ENCODE results near the gene IGFBP6.

IGFBP6 gene

DNA sequence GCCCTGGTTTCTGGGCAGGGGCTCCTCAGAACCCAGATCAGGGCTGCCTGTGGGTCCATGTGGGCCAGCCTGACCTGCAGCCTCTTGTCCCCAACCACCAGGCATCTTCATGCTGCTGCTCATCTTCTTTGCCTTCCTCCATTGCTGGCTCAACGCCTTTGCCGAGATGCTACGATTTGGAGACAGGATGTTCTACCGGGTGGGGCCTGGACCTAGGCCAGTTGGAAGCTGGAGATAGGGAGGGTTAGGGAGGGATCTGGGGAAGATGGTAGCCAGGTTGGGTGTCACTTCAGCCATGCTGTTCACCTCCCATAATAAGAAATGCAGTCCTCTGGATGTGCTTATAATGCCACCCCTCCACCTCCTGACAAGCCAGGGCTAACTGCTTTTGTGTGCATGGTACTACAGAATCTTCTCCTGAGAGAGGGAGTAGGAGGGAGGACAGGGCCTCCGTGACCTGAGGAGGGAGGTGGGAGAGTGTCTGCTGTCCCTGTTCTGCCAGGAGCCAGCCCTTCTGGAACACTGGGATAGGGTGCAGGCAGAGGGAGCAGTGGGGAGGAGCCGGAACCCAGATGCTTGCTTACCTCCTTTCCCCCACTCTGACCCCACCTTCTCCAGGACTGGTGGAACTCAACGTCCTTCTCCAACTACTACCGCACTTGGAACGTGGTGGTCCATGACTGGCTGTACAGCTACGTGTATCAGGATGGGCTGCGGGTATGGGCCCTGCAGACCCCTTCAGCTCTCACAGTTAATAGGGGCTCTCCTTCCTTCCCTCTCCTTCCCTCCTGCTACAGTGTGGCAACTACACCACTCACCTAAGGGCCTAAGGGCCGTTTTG, 23.4 kb downstream of the IGFBP6 start:
- no peaks in the 10 kb centered on the region for H3K36me3 Mint-ChIP-seq
- H3K9me3 Mint-ChIP-seq, result no peaks in the 10 kb centered on the region
- no peaks in the 10 kb centered on the region for H3K4me1 Mint-ChIP-seq
- H3K27ac Mint-ChIP-seq, result no peak overlapping the region
- peaks cover 7% of the 10 kb centered on the region for H3K27me3 Mint-ChIP-seq
- CTCF ChIA-PET, result interaction anchor here (0.7 to 1.1 kb wide), 2 partner anchors 23 to 65 kb away, joined by 3 read pairs; partner anchors contain the start of gene IGFBP6
- DNase-seq, result no peak
- H3K4me3 Mint-ChIP-seq, result no peak overlapping the region

DNA sequence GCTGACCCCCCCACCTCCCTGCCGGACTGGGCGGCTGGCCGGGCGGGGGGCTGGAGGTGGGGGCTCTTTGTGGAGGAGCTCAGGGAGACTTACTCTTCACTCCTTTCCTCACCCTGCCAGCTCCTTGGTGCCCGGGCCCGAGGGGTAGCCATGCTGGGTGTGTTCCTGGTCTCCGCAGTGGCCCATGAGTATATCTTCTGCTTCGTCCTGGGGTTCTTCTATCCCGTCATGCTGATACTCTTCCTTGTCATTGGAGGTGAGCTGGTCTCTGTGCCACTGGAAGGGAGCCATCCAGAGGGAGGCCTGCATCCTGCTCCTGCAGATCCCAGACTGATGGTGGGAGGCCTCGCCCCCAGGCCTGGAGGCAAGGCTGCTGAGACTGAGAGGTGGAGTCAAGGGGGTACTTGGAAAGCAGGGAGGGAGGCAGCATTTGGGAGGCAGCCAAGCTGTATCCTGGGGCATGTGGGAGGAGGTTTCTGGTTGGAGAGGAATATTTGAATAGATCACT, 25.5 kb downstream of the IGFBP6 start:
- Mint-ChIP-seq H3K27me3 (peaks cover 13% of the 10 kb centered on the region), H3K36me3 (no peaks in the 10 kb centered on the region), H3K4me1 (no peaks in the 10 kb centered on the region), H3K4me3 (no peak overlapping the region), H3K9me3 (no peaks in the 10 kb centered on the region), H3K27ac (no peak overlapping the region)
- CTCF ChIA-PET, result no interaction called here
- DNase-seq, result no peak

DNA sequence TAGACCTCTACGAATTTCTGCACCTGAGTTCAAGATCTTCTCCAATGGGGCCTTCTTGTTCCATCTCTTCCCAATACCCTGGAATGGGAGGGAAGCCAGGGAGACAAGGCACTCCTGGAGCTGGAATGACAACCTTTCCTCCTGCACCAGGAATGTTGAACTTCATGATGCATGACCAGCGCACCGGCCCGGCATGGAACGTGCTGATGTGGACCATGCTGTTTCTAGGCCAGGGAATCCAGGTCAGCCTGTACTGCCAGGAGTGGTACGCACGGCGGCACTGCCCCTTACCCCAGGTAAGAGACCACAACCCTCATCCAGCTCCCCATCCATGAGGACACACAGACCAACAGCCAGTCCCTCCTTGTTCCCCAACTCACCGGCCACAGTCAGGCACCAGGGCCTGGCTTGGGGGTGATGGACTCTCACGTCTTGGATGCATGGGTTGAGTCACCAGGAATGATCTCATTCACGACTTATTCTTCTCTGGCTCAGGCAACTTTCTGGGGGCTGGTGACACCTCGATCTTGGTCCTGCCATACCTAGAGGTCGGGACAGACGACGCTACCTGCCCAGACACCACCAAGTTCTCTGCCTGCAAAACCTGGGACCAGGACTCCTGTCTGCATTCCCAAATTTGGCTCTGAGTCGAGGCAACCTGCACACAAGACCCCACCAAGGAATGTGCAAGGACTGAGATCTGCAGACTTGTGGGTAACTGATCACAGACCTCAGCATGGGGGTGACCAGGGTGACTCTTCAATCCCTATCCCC, 26.3 kb downstream of the IGFBP6 start:
- peaks cover 17% of the 10 kb centered on the region for H3K27me3 Mint-ChIP-seq
- no peak for DNase-seq
- no peak overlapping the region for H3K27ac Mint-ChIP-seq
- no peaks in the 10 kb centered on the region for H3K4me1 Mint-ChIP-seq
- H3K9me3 Mint-ChIP-seq, result no peaks in the 10 kb centered on the region
- CTCF ChIA-PET, result no interaction called here
- no peaks in the 10 kb centered on the region for H3K36me3 Mint-ChIP-seq
- no peak overlapping the region for H3K4me3 Mint-ChIP-seq

DNA sequence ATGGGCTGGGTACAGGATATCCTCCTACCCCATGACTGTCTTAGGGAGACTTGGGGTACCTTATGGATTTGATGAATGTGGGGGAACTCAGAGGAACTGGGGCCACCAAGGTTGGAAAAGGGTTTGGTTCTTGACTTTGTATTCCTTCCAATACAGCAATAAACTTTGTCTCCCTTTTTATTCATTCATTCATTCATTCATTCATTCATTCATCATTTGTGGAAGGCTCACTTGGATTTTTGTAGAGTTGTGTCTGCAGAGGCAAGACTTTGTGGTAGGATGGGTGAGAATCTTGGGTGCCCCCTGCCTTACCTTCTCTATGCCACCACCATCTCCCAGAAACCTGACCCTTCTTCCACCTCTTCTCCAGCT, 26.9 kb downstream of the IGFBP6 start:
- no peaks in the 10 kb centered on the region for H3K9me3 Mint-ChIP-seq
- H3K36me3 Mint-ChIP-seq, result no peaks in the 10 kb centered on the region
- no peak overlapping the region for H3K27ac Mint-ChIP-seq
- H3K4me3 Mint-ChIP-seq, result no peak overlapping the region
- H3K27me3 Mint-ChIP-seq, result peaks cover 21% of the 10 kb centered on the region
- CTCF ChIA-PET, result no interaction called here
- no peak for DNase-seq
- H3K4me1 Mint-ChIP-seq, result no peaks in the 10 kb centered on the region

DNA sequence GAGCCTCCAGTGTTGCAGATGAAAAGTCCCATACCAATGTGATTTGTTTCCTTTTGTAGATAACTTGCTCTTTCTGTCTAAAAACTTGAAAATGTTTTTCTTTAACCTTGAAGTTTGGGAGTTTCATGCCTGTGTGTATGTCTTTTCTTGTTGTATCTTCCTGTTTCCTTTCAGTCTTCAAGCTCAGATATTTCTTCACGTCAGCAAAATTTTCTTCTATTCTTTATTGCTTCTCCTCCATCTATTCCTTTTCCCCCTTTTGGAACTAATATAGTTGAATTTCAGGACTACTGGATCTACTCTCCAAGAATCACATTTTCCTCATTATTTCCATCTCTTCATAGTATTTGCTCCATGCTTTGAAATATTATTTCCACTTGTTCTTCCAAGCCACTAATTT, 29.7 kb downstream of the IGFBP6 start:
- H3K4me3 Mint-ChIP-seq, result no peak overlapping the region
- no peak overlapping the region for H3K27ac Mint-ChIP-seq
- no peak for DNase-seq
- H3K4me1 Mint-ChIP-seq, result no peaks in the 10 kb centered on the region
- CTCF ChIA-PET, result interaction anchor here (0.9 to 1.4 kb wide), 3 partner anchors 29 to 62 kb away, joined by 3 to 4 read pairs (median 3); no protein-coding TSS in a partner anchor
- no peaks in the 10 kb centered on the region for H3K9me3 Mint-ChIP-seq
- H3K27me3 Mint-ChIP-seq, result peaks cover 38% of the 10 kb centered on the region
- H3K36me3 Mint-ChIP-seq, result no peaks in the 10 kb centered on the region

DNA sequence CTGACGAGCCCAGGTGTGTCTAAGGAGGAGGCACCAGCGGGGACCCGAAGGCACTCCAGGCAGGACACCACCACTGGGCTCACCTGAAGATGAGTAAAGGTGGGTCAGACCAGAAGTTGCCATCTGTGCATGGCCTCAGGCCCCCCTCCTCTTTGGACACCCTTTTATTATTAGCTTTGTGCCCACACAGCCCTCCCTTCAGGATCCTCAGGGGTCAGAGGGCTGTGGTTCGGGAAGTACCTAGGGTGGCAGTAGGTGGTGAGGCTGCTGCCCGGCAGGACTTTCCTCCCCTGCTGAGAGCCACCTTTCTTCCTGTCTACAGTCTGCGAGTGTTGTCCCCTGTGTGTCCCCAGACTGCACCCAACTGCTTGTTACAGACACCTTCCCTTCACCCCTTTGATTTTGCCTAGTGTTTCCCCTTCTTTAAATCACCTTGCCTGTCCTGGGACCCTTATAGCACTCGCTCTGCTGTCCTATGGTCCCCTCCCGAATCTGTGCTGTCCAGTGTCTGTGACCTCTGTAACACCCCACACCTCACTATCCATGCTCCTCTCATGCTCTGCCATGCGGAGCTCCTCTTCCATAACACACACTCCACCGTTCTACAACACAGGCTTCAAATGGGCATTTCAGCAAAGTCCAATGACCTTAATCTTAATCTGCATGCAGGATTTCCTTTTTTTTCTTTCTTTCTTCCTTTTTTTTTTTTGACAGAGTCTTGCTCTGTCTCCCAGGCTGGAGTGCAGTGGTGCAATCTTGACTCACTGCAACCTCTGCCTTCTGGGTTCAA, 31.5 kb downstream of the IGFBP6 start:
- H3K27ac Mint-ChIP-seq, result no peak overlapping the region
- H3K4me3 Mint-ChIP-seq, result no peak overlapping the region
- DNase-seq, result no peak
- CTCF ChIA-PET, result interaction anchor here (1.3 kb wide), 1 partner anchor 30 kb away, joined by 3 read pairs; no protein-coding TSS in a partner anchor
- peaks cover 37% of the 10 kb centered on the region for H3K27me3 Mint-ChIP-seq
- H3K9me3 Mint-ChIP-seq, result no peaks in the 10 kb centered on the region
- H3K36me3 Mint-ChIP-seq, result no peaks in the 10 kb centered on the region
- no peaks in the 10 kb centered on the region for H3K4me1 Mint-ChIP-seq

DNA sequence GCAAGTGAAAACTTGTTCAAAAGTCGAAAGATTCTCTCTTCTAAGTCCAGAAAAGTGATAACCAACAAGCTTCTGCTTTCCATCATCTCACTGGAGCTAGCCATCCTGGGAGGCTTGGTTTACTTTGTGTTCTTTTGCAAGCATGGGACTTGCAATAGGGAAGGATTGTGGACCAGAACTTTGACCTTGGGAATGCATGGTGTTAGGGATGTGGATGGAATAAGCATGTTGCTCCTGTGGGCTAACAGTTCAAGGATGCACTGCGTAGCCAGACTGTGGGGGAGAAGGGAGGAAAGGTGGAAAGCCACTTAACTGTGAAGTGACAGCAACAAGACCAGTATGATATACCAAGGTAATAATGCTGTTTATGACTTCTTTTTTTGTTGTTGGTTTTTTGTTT, 34.4 kb downstream of the IGFBP6 start:
- no peak for DNase-seq
- Mint-ChIP-seq H3K27me3 (peaks cover 37% of the 10 kb centered on the region), H3K9me3 (peaks cover 2% of the 10 kb centered on the region), H3K27ac (no peak overlapping the region), H3K36me3 (no peaks in the 10 kb centered on the region), H3K4me3 (no peak overlapping the region), H3K4me1 (no peaks in the 10 kb centered on the region)
- CTCF ChIA-PET, result no interaction called here

DNA sequence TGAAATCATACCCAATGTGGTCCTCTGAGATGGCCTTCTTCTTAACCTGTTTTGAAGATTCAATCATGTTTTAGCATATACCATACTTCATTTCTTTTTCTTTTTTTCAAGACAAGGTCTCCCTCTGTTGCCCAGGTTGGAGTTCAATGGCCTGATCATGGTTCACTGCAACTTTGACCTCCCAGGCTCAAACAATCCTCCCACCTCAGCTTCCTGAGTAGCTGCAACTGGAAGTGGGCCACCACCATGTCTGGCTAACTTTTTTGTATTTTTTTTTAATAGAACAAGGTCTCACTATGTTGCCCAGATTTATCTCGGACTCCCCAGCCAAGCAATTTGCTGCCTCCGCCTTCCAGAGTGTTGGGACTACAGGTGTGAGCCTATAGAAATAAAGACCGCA, 36.3 kb downstream of the IGFBP6 start:
- CTCF ChIA-PET, result interaction anchor here (0.6 kb wide), 1 partner anchor 190 kb away, joined by 3 read pairs; no protein-coding TSS in a partner anchor
- no peak for DNase-seq
- H3K36me3 Mint-ChIP-seq, result peaks cover 2% of the 10 kb centered on the region
- peaks cover 8% of the 10 kb centered on the region for H3K9me3 Mint-ChIP-seq
- H3K4me3 Mint-ChIP-seq, result no peak overlapping the region
- H3K27ac Mint-ChIP-seq, result no peak overlapping the region
- no peaks in the 10 kb centered on the region for H3K4me1 Mint-ChIP-seq
- H3K27me3 Mint-ChIP-seq, result peaks cover 25% of the 10 kb centered on the region

DNA sequence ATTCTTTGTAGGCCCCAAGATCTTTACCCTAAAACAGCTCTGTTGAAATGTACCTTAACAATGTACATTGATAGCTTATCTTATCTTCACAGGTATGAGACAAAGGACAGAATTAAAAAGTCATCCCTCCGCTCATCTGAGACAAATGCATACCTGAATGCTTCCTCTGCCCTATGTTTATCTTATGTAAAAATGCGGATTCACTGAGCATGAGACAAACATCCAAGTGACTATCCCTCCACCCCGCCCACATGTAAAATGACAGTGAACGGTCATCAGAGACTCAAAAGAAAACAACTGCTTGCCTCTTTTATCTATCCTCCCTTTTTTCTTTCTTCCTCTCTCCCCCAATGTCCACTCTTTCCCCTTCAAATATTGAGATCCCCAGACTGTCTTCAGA, 45.9 kb downstream of the IGFBP6 start:
- CTCF ChIA-PET, result no interaction called here

DNA sequence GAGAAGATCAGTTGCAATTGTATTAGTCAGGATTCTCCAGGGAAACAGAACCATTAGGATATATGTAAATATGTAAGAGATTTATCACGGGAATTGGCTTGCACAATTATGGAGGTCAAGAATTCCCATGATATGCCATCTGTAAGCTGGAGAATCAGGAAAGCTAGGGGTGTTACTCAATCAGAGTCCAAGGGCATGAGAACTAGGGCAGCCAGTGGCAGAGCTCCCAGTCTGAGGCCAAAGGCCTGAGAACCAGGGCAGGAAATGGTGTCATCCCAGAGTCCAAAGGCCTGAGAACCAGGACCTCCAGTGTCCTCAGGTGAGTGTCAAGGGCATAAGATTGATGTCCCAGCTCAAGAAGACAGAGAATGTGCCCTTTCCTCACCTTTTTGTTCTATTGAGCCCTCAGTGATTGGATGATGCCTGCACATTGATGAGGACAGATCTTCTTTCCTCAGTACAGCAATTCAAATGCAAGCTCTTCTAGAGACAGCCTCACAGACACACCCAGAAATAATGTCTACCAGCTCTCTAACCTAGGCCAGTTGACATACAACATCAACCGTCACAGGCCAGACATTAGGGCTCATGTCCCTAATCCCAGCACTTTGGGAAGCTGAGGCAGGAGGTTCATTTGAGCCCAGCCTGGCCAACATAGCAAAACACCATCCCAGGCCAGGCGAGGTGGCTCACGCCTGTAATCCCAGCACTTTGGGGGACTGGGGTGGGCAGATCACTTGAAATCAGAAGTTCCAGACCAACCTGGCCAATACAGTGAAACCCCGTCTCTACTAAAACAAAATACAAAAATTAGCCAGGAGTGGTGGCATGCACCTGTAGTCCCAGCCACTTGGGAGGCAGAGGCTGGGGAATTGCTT, 48.2 kb downstream of the IGFBP6 start:
- no peak overlapping the region for H3K4me3 Mint-ChIP-seq
- H3K27ac Mint-ChIP-seq, result no peak overlapping the region
- DNase-seq, result no peak
- no peaks in the 10 kb centered on the region for H3K36me3 Mint-ChIP-seq
- no peaks in the 10 kb centered on the region for H3K9me3 Mint-ChIP-seq
- H3K27me3 Mint-ChIP-seq, result peaks cover 9% of the 10 kb centered on the region
- CTCF ChIA-PET, result no interaction called here
- H3K4me1 Mint-ChIP-seq, result no peaks in the 10 kb centered on the region

More for the DNA sequence above, 45.9 kb downstream of the IGFBP6 start:
- H3K4me1 Mint-ChIP-seq, result no peaks in the 10 kb centered on the region
- no peak overlapping the region for H3K4me3 Mint-ChIP-seq
- no peak for DNase-seq
- peaks cover 8% of the 10 kb centered on the region for H3K9me3 Mint-ChIP-seq
- peaks cover 1% of the 10 kb centered on the region for H3K36me3 Mint-ChIP-seq
- peaks cover 15% of the 10 kb centered on the region for H3K27me3 Mint-ChIP-seq
- no peak overlapping the region for H3K27ac Mint-ChIP-seq

DNA sequence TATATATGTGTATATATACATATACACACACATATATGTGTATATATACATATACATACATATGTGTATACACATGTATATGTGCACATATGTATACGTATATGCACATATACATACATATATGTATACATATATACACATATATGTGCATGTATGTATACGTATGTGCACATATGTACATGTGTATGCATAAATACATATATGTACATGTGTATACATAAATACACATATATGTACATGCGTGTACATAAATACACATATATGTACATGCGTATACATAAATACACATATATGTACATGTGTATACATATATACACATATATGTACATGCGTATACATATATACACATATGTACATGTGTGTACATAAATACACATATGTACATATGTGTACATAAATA, 49.7 kb downstream of the IGFBP6 start:
- Mint-ChIP-seq H3K27me3 (peaks cover 4% of the 10 kb centered on the region), H3K9me3 (no peaks in the 10 kb centered on the region), H3K27ac (no peak overlapping the region), H3K4me3 (no peak overlapping the region), H3K36me3 (no peaks in the 10 kb centered on the region), H3K4me1 (no peaks in the 10 kb centered on the region)
- DNase-seq, result no peak
- CTCF ChIA-PET, result no interaction called here

DNA sequence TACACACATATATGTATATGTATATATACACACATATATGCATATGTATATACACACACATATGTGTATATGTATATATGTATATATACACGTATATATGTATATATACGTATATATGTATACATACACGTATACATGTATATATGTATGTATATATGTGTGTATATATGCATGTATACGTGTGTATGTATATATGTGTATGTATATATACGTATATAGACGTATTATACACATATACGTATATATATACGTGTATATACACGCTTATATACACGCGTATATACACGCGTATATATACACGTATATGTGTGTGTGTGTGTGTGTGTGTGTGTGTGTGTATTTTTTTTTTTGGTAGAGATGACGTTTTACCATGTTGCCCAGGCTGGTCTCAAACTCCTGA, 50.2 kb downstream of the IGFBP6 start:
- Mint-ChIP-seq H3K36me3 (no peaks in the 10 kb centered on the region), H3K27ac (no peak overlapping the region), H3K9me3 (no peaks in the 10 kb centered on the region), H3K4me1 (no peaks in the 10 kb centered on the region), H3K4me3 (no peak overlapping the region), H3K27me3 (peaks cover 5% of the 10 kb centered on the region)
- DNase-seq, result no peak
- CTCF ChIA-PET, result no interaction called here

DNA sequence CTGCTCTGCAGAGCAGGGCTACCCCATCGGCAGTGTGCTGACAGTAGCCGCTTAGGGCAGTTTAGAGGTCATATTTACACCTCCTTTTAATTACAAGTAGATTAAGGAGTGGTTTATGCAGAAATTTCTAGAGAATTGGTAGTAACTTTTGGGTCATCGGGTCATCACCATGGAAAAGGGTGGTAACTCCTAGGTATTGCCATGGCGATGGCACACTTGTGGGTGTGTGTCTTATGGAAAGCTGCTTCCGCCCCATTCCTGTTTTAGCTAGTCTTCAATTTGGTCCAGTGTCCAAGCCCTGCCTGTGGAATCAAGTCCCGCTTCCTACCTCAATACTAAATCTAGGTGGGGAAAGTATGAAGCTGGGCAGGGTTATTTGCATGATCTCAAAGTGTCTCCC, 53.6 kb downstream of the IGFBP6 start:
- Mint-ChIP-seq H3K36me3 (no peaks in the 10 kb centered on the region), H3K4me1 (no peaks in the 10 kb centered on the region), H3K27ac (no peak overlapping the region), H3K27me3 (peaks cover 11% of the 10 kb centered on the region), H3K4me3 (no peak overlapping the region), H3K9me3 (no peaks in the 10 kb centered on the region)
- no peak for DNase-seq
- CTCF ChIA-PET, result interaction anchor here (0.6 kb wide), 1 partner anchor 180 kb away, joined by 3 read pairs; no protein-coding TSS in a partner anchor

Data from activated naive CD4-positive, alpha-beta T cell treated with anti-CD3 and anti-CD28 coated beads, Interleukin-2, amount 10 ng/mL, durations not matched to agents 7 days and 5 days (primary cell).